C4-2B (cell line): Measurements from ENCODE around the gene CPSF4L.
A peak's percentile ranks its signal among the peaks of the same experiment; 100 is the strongest.

Experiments
- H3K27ac ChIP-seq: fragments of 450-650 bp; 2 replicates; pipeline ENCODE4 v1.5.1; 2017
- CTCF ChIP-seq: fragments of 450-650 bp; conservative IDR thresholded peaks from 2 replicates; pipeline ENCODE4 v1.5.1; 2017; ENCODE audit warnings: mild to moderate bottlenecking
- ZFX ChIP-seq: fragments of 450-650 bp; IDR thresholded peaks from 2 replicates; pipeline ENCODE4 v1.6.1; 2017

The CPSF4L gene

GRCh38 chr17:73234736-73235135 lies 26.9 kb downstream of the CPSF4L start:
- no peak for TF ChIP-seq CTCF
- no peak for TF ChIP-seq ZFX
- no peak overlapping the region for H3K27ac ChIP-seq

GRCh38 chr17:73232587-73233373 lies 28.9 kb downstream of the CPSF4L start:
- TF ChIP-seq ZFX: no peak
- TF ChIP-seq CTCF: no peak
- peak overlapping the region; percentile 91 for H3K27ac ChIP-seq

- TF ChIP-seq CTCF (no peak; the same call in 1 of the 2 replicates), ZFX (no peak)
- peak overlapping the region; percentile 91 for H3K27ac ChIP-seq
These were observed 29.7 kb downstream of the CPSF4L start for GRCh38 chr17:73231841-73232586.

GRCh38 chr17:73231395-73231794 lies 30.3 kb downstream of the CPSF4L start:
- H3K27ac ChIP-seq: peak overlapping the region; percentile 91
- TF ChIP-seq CTCF (no peak), ZFX (no peak)

GRCh38 chr17:73230088-73230487 lies 31.6 kb downstream of the CPSF4L start:
- no peak overlapping the region for H3K27ac ChIP-seq
- no peak for TF ChIP-seq CTCF
- no peak for TF ChIP-seq ZFX

GRCh38 chr17:73228748-73229236 lies 32.9 kb downstream of the CPSF4L start:
- no peak for TF ChIP-seq CTCF
- TF ChIP-seq ZFX: no peak
- no peak overlapping the region for H3K27ac ChIP-seq

- TF ChIP-seq CTCF (no peak), ZFX (no peak)
- no peak overlapping the region for H3K27ac ChIP-seq
These were observed 33.7 kb downstream of the CPSF4L start for GRCh38 chr17:73227944-73228343.
